Measurements from ENCODE around the gene YPEL5. TPM values are rescaled to one million over a fixed set of nuclear protein-coding genes. Genes with fewer than 3 reads are reported as not detected.

YPEL5 gene
- total RNA-seq, 1 experiment from 2014 or later = 54.6 TPM

DNA sequence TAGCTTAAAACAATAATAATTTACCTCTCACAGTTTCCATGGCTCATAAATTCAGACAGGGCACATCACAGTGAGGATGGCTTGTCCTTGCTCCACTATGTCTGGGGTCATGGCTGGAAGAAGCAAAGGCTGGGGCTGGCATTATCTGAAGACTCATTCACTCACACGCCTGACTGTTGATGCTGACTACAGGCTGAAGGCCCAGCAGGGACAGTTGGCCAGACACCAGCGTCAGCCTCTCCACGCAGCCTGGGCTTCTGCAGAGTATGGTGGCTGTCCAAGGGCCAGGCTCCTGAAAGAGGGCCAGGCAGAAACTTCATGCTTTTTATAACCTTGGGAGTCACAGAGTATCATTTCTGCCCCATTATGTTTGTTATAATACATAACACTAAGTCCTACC lies 33.4 kb downstream of the YPEL5 start:
- H3K9me2 ChIP-seq (replicated peaks; ENCODE audit: insufficient read depth, low read length) = no peaks in the 10 kb centered on the region
- H3K79me2 ChIP-seq (ENCODE audit: low read length) = no peaks in the 10 kb centered on the region
- no peak overlapping the region for H3K9ac ChIP-seq (ENCODE audit: low read length)
- H3K4me2 ChIP-seq (ENCODE audit: low read depth, low read length, poor library complexity, severe bottlenecking) = no peak overlapping the region
- DNase-seq = no peak
- no peak overlapping the region for H3K4me3 ChIP-seq (ENCODE audit: low read length)
- H2AFZ ChIP-seq (ENCODE audit: low read length) = no peak overlapping the region
- no peaks in the 10 kb centered on the region for H4K20me1 ChIP-seq (ENCODE audit: insufficient read depth, low read depth, low read length)
- H3K27ac ChIP-seq (ENCODE audit: low read length) = no peak overlapping the region
- no peaks in the 10 kb centered on the region for H3K4me1 ChIP-seq (ENCODE audit: low read length)
- H3K27me3 ChIP-seq (ENCODE audit: low read length) = no peaks in the 10 kb centered on the region
- H3K9me3 ChIP-seq (ENCODE audit: low read length) = no peaks in the 10 kb centered on the region
- H3K36me3 ChIP-seq (ENCODE audit: insufficient read depth, low read length) = no peaks in the 10 kb centered on the region

DNA sequence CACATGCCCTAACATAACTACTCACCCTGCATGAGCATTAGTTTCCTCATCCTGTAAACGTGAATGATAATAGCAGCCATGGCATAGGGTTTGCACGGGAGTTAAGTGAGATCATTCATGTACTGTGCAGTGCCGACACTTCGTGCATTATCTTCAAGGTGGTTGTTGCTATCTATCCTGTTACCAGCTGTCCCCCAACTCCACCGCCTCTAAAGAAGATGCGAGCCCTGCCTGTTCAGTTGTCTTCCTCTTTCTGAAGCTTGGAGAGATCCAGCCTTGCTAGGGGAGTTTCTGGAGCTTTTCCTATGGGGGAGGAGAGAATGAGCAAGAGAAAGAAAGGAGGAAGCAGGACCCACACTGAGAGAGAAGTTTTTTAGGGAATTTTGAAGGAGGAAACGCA lies 34.4 kb downstream of the YPEL5 start:
- no peaks in the 10 kb centered on the region for H4K20me1 ChIP-seq (ENCODE audit: insufficient read depth, low read depth, low read length)
- H3K9me2 ChIP-seq (replicated peaks; ENCODE audit: insufficient read depth, low read length) = no peaks in the 10 kb centered on the region
- H3K9ac ChIP-seq (ENCODE audit: low read length) = no peak overlapping the region
- H3K27ac ChIP-seq (ENCODE audit: low read length) = no peak overlapping the region
- no peak overlapping the region for H3K4me3 ChIP-seq (ENCODE audit: low read length)
- H3K4me1 ChIP-seq (ENCODE audit: low read length) = no peaks in the 10 kb centered on the region
- no peaks in the 10 kb centered on the region for H3K27me3 ChIP-seq (ENCODE audit: low read length)
- H3K79me2 ChIP-seq (ENCODE audit: low read length) = no peaks in the 10 kb centered on the region
- H3K36me3 ChIP-seq (ENCODE audit: insufficient read depth, low read length) = no peaks in the 10 kb centered on the region
- no peak overlapping the region for H3K4me2 ChIP-seq (ENCODE audit: low read depth, low read length, poor library complexity, severe bottlenecking)
- no peak for DNase-seq
- no peaks in the 10 kb centered on the region for H3K9me3 ChIP-seq (ENCODE audit: low read length)
- H2AFZ ChIP-seq (ENCODE audit: low read length) = no peak overlapping the region

DNA sequence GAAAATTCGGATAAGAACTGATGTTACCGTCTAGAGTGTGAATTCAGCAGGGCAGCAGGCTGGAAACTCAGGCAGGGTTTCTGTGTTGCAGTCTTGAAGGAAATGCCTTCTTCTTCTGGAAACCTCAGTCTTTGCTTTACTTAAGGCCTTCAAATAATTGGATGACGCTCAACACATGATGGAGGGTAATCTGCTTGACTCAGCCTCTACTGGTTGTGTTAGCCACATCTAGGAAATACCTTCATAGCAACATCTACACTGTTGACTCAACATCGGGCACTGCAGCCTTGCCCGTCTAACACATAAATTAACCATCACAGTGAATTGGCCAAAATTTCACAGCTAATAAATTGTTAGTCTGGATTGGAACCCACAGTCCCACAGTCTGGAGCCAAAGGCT lies 37.2 kb downstream of the YPEL5 start:
- Histone ChIP-seq H3K27ac (ENCODE audit: low read length) (no peak overlapping the region), H2AFZ (ENCODE audit: low read length) (no peak overlapping the region), H3K4me2 (ENCODE audit: low read depth, low read length, poor library complexity, severe bottlenecking) (no peak overlapping the region), H3K4me3 (ENCODE audit: low read length) (no peak overlapping the region), H3K79me2 (ENCODE audit: low read length) (no peaks in the 10 kb centered on the region), H3K4me1 (ENCODE audit: low read length) (peaks cover 7% of the 10 kb centered on the region), H3K9me3 (ENCODE audit: low read length) (no peaks in the 10 kb centered on the region), H3K36me3 (ENCODE audit: insufficient read depth, low read length) (no peaks in the 10 kb centered on the region), H3K9ac (ENCODE audit: low read length) (no peak overlapping the region), H3K27me3 (ENCODE audit: low read length) (no peaks in the 10 kb centered on the region), H4K20me1 (ENCODE audit: insufficient read depth, low read depth, low read length) (no peaks in the 10 kb centered on the region), H3K9me2 (replicated peaks; ENCODE audit: insufficient read depth, low read length) (no peaks in the 10 kb centered on the region)
- DNase-seq = no peak

DNA sequence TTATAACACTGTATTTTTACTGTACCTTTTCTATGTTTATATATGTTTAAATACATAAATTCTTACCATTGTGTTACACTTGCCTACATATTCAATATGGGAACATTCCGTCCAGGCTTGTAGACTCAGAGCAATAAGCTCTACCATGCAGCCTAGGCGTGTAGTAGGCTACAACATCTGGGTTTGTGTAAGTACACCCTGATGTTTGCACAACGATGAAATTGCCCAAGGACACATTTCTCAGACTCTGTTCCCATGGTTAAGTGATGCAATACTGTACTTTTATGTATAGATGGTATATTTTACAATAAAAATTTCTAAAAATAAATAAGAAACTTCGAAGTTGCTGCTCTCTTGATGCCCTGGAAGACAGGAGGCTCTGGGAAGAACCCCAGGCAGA lies 38.4 kb downstream of the YPEL5 start:
- Histone ChIP-seq H3K9me3 (ENCODE audit: low read length) (no peaks in the 10 kb centered on the region), H3K4me1 (ENCODE audit: low read length) (peaks cover 7% of the 10 kb centered on the region), H3K4me2 (ENCODE audit: low read depth, low read length, poor library complexity, severe bottlenecking) (no peak overlapping the region), H4K20me1 (ENCODE audit: insufficient read depth, low read depth, low read length) (no peaks in the 10 kb centered on the region), H3K79me2 (ENCODE audit: low read length) (no peaks in the 10 kb centered on the region), H3K9ac (ENCODE audit: low read length) (no peak overlapping the region), H3K9me2 (replicated peaks; ENCODE audit: insufficient read depth, low read length) (no peaks in the 10 kb centered on the region), H3K36me3 (ENCODE audit: insufficient read depth, low read length) (no peaks in the 10 kb centered on the region), H3K27ac (ENCODE audit: low read length) (no peak overlapping the region), H2AFZ (ENCODE audit: low read length) (no peak overlapping the region), H3K27me3 (ENCODE audit: low read length) (no peaks in the 10 kb centered on the region), H3K4me3 (ENCODE audit: low read length) (no peak overlapping the region)
- DNase-seq = no peak

DNA sequence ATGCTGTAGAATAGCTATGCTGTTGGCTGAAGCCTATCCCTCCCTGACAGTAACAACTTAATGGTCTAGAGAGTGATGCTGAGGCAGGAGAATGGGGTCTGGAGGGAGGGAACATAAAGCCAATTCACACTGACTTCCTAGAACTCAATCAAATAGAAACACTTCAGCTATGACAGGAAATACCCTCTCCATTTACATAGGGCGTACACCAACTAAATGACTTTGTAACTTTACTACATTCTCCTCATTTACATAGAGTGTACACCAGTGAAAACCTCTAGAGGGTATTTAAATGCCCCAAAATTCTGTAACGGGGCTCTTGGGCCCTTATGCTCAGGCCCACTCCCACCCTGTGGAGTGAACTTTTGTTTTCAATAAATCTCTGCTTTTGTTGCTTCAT lies 41.5 kb downstream of the YPEL5 start:
- Histone ChIP-seq H4K20me1 (ENCODE audit: insufficient read depth, low read depth, low read length) (no peaks in the 10 kb centered on the region), H3K27ac (ENCODE audit: low read length) (no peak overlapping the region), H3K4me1 (ENCODE audit: low read length) (peaks cover 7% of the 10 kb centered on the region), H3K4me2 (ENCODE audit: low read depth, low read length, poor library complexity, severe bottlenecking) (no peak overlapping the region), H2AFZ (ENCODE audit: low read length) (no peak overlapping the region), H3K79me2 (ENCODE audit: low read length) (no peaks in the 10 kb centered on the region), H3K9ac (ENCODE audit: low read length) (no peak overlapping the region), H3K36me3 (ENCODE audit: insufficient read depth, low read length) (no peaks in the 10 kb centered on the region), H3K9me3 (ENCODE audit: low read length) (no peaks in the 10 kb centered on the region), H3K9me2 (replicated peaks; ENCODE audit: insufficient read depth, low read length) (no peaks in the 10 kb centered on the region), H3K27me3 (ENCODE audit: low read length) (no peaks in the 10 kb centered on the region), H3K4me3 (ENCODE audit: low read length) (no peak overlapping the region)
- DNase-seq = peak; percentile 42

DNA sequence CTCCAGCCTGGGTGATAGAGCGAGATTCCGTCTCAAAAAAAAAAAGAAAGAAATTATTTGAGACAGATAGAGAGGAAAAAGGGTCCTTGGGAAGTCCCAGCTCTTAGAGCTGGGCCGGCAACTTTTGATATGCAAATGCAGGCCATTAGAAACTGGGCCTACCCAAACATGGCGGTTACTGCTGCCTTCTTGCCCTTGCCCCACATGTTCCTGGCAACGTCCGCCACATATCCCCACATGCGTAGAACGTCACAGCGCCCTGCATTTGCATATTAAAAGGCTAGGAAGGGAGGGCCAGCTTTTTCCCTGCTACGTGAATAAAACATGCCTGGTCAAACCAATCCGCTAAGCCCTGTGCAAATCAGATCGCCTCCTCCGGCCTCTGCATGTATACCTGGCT lies 43.8 kb downstream of the YPEL5 start:
- H3K9me3 ChIP-seq (ENCODE audit: low read length) = no peaks in the 10 kb centered on the region
- no peak overlapping the region for H2AFZ ChIP-seq (ENCODE audit: low read length)
- H4K20me1 ChIP-seq (ENCODE audit: insufficient read depth, low read depth, low read length) = no peaks in the 10 kb centered on the region
- H3K79me2 ChIP-seq (ENCODE audit: low read length) = no peaks in the 10 kb centered on the region
- H3K4me2 ChIP-seq (ENCODE audit: low read depth, low read length, poor library complexity, severe bottlenecking) = no peak overlapping the region
- DNase-seq = no peak
- no peaks in the 10 kb centered on the region for H3K27me3 ChIP-seq (ENCODE audit: low read length)
- H3K9ac ChIP-seq (ENCODE audit: low read length) = no peak overlapping the region
- no peak overlapping the region for H3K27ac ChIP-seq (ENCODE audit: low read length)
- H3K4me1 ChIP-seq (ENCODE audit: low read length) = peaks cover 7% of the 10 kb centered on the region
- no peak overlapping the region for H3K4me3 ChIP-seq (ENCODE audit: low read length)
- no peaks in the 10 kb centered on the region for H3K9me2 ChIP-seq (replicated peaks; ENCODE audit: insufficient read depth, low read length)
- H3K36me3 ChIP-seq (ENCODE audit: insufficient read depth, low read length) = no peaks in the 10 kb centered on the region

DNA sequence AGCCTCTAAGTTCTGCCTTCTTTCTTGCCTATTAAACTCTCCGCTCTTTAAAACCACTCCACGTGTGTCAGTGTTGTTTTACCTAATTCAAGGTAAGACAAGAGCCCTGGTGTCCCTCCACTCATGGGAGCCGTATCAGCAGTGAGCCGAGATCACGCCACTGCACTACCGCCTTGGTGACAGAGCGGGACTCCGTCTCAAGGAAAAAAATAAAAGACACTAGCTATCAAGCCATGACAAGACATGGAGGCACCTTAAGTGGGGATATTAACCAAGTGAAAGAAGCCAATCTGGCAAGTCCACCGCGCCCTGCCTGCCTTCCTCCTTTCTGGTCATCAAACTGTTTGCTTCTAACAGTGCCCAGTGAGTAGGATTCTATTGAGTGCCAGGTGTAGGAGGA lies 44.3 kb downstream of the YPEL5 start:
- no peak overlapping the region for H3K9ac ChIP-seq (ENCODE audit: low read length)
- no peaks in the 10 kb centered on the region for H4K20me1 ChIP-seq (ENCODE audit: insufficient read depth, low read depth, low read length)
- H2AFZ ChIP-seq (ENCODE audit: low read length) = no peak overlapping the region
- no peak overlapping the region for H3K4me2 ChIP-seq (ENCODE audit: low read depth, low read length, poor library complexity, severe bottlenecking)
- no peaks in the 10 kb centered on the region for H3K9me3 ChIP-seq (ENCODE audit: low read length)
- no peaks in the 10 kb centered on the region for H3K36me3 ChIP-seq (ENCODE audit: insufficient read depth, low read length)
- no peaks in the 10 kb centered on the region for H3K79me2 ChIP-seq (ENCODE audit: low read length)
- H3K9me2 ChIP-seq (replicated peaks; ENCODE audit: insufficient read depth, low read length) = no peaks in the 10 kb centered on the region
- peaks cover 7% of the 10 kb centered on the region for H3K4me1 ChIP-seq (ENCODE audit: low read length)
- H3K4me3 ChIP-seq (ENCODE audit: low read length) = no peak overlapping the region
- no peak for DNase-seq
- H3K27ac ChIP-seq (ENCODE audit: low read length) = no peak overlapping the region
- no peaks in the 10 kb centered on the region for H3K27me3 ChIP-seq (ENCODE audit: low read length)

DNA sequence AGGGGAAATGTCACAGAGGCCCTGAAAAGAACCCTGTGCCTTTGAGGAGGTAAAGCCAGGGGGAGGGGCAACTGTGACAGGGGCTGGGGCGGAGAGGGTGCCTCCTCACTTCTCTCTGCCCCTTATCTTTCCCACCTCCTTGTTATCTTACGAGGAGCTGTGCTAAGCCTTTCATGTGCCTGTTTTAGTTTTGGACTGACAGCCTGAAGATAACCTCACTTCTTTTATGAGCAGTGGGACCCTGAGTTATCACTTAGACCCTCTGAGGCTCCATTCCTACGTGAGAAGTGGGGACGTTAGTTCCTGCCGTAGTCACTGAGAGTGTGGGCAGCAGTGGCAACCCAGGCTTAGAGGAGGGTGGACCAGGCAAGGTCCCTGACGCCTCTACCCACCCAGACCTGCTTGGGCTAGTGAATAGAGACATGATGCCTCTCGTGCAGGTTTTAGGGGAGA lies 45.0 kb downstream of the YPEL5 start:
- H3K4me2 ChIP-seq (ENCODE audit: low read depth, low read length, poor library complexity, severe bottlenecking) = no peak overlapping the region
- no peak overlapping the region for H3K9ac ChIP-seq (ENCODE audit: low read length)
- H3K36me3 ChIP-seq (ENCODE audit: insufficient read depth, low read length) = no peaks in the 10 kb centered on the region
- no peaks in the 10 kb centered on the region for H3K79me2 ChIP-seq (ENCODE audit: low read length)
- no peak overlapping the region for H2AFZ ChIP-seq (ENCODE audit: low read length)
- H3K9me3 ChIP-seq (ENCODE audit: low read length) = no peaks in the 10 kb centered on the region
- no peak overlapping the region for H3K4me3 ChIP-seq (ENCODE audit: low read length)
- H4K20me1 ChIP-seq (ENCODE audit: insufficient read depth, low read depth, low read length) = no peaks in the 10 kb centered on the region
- peaks cover 7% of the 10 kb centered on the region for H3K4me1 ChIP-seq (ENCODE audit: low read length)
- H3K27ac ChIP-seq (ENCODE audit: low read length) = no peak overlapping the region
- H3K9me2 ChIP-seq (replicated peaks; ENCODE audit: insufficient read depth, low read length) = no peaks in the 10 kb centered on the region
- H3K27me3 ChIP-seq (ENCODE audit: low read length) = no peaks in the 10 kb centered on the region
- DNase-seq = no peak

DNA sequence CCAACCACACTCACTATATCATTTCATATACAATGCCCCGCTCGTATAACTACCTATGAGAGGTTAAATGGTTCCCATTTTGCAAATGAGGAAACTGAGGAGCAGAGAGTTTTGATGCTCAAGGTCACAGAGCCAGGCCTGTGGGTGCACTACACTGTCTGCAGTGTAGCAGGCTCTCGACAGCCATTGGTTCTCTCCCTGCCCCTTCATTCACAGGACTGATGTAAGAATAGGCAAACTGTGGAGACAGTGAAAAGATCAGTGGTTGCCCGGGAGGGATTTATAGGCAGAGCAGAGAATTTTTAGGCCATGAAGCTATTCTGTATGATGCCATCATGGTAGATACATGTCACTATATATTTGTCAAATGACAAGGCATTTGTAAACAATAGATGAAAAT lies 45.5 kb downstream of the YPEL5 start:
- Histone ChIP-seq H3K4me1 (ENCODE audit: low read length) (peaks cover 7% of the 10 kb centered on the region), H3K9me3 (ENCODE audit: low read length) (no peaks in the 10 kb centered on the region), H2AFZ (ENCODE audit: low read length) (no peak overlapping the region), H3K27ac (ENCODE audit: low read length) (no peak overlapping the region), H3K27me3 (ENCODE audit: low read length) (no peaks in the 10 kb centered on the region), H3K36me3 (ENCODE audit: insufficient read depth, low read length) (no peaks in the 10 kb centered on the region), H3K79me2 (ENCODE audit: low read length) (no peaks in the 10 kb centered on the region), H3K4me2 (ENCODE audit: low read depth, low read length, poor library complexity, severe bottlenecking) (no peak overlapping the region), H3K9ac (ENCODE audit: low read length) (no peak overlapping the region), H3K9me2 (replicated peaks; ENCODE audit: insufficient read depth, low read length) (no peaks in the 10 kb centered on the region), H4K20me1 (ENCODE audit: insufficient read depth, low read depth, low read length) (no peaks in the 10 kb centered on the region), H3K4me3 (ENCODE audit: low read length) (no peak overlapping the region)
- DNase-seq = no peak
